Stimulated activated CD8-positive, alpha-beta memory T cell treated with anti-CD3 and anti-CD28 coated beads, Interleukin-2, amount 100 ng/mL, for 48 hours (primary cell): Measurements from ENCODE around the gene DNAH2.

Experiments
- DNase-seq, 2 donors: peaks; one replicate each; pipeline ENCODE4 v3.0.0-alpha.2; 2020; ENCODE audit warnings: low read depth in 2 of 2

Gene DNAH2

GRCh38 chr17:7838090-7839075 is 120.8 kb downstream of the DNAH2 start:
- no peak for DNase-seq

- no peak for DNase-seq
These were observed 121.8 kb downstream of the DNAH2 start for GRCh38 chr17:7839190-7839875.

- no peak for DNase-seq
These were observed 122.3 kb downstream of the DNAH2 start for GRCh38 chr17:7839876-7840261.

GRCh38 chr17:7840441-7840840 is 122.9 kb downstream of the DNAH2 start:
- no peak for DNase-seq

GRCh38 chr17:7840875-7841274 is 123.3 kb downstream of the DNAH2 start:
- no peak for DNase-seq

GRCh38 chr17:7841396-7841914 is 123.9 kb downstream of the DNAH2 start:
- peak; percentile 88 to 90 for DNase-seq

- peak; percentile 79 to 81 for DNase-seq
These were observed 124.4 kb downstream of the DNAH2 start for GRCh38 chr17:7841915-7842379.

- peak; percentile 92 to 93 for DNase-seq
These were observed 125.1 kb downstream of the DNAH2 start for GRCh38 chr17:7842380-7843256.

GRCh38 chr17:7843257-7843535 is 125.7 kb downstream of the DNAH2 start:
- peak in 1 of 2 donors; percentile 39 for DNase-seq

- DNase-seq = peak; percentile 81 to 90
These were observed 126.2 kb downstream of the DNAH2 start for GRCh38 chr17:7843536-7844291.

- peak; percentile 76 to 77 for DNase-seq
These were observed 127.0 kb downstream of the DNAH2 start for GRCh38 chr17:7844292-7845154.

GRCh38 chr17:7845359-7846062 is 128.0 kb downstream of the DNAH2 start:
- DNase-seq = no peak

GRCh38 chr17:7846063-7846735 is 128.7 kb downstream of the DNAH2 start:
- no peak for DNase-seq

- DNase-seq = no peak
These were observed 129.5 kb downstream of the DNAH2 start for GRCh38 chr17:7846765-7847661.

- DNase-seq = no peak
These were observed 130.6 kb downstream of the DNAH2 start for GRCh38 chr17:7848131-7848579.

- no peak for DNase-seq
These were observed 131.2 kb downstream of the DNAH2 start for GRCh38 chr17:7848739-7849129.

- no peak for DNase-seq
These were observed 131.7 kb downstream of the DNAH2 start for GRCh38 chr17:7849130-7849750.
